ENCODE measurements around the gene SLC22A7.

- TF ChIP-seq GLIS3 (CRISPR knock-in tag; IDR thresholded peaks at IDR 0.05) (no peak), ZFP3 (CRISPR knock-in tag; IDR thresholded peaks at IDR 0.05) (no peak), RARB (CRISPR knock-in tag; IDR thresholded peaks at IDR 0.05) (no peak), PATZ1 (CRISPR knock-in tag; IDR thresholded peaks at IDR 0.05; ENCODE audit: borderline replicate concordance) (no peak)
- TF ChIP-seq, protein P1, sequence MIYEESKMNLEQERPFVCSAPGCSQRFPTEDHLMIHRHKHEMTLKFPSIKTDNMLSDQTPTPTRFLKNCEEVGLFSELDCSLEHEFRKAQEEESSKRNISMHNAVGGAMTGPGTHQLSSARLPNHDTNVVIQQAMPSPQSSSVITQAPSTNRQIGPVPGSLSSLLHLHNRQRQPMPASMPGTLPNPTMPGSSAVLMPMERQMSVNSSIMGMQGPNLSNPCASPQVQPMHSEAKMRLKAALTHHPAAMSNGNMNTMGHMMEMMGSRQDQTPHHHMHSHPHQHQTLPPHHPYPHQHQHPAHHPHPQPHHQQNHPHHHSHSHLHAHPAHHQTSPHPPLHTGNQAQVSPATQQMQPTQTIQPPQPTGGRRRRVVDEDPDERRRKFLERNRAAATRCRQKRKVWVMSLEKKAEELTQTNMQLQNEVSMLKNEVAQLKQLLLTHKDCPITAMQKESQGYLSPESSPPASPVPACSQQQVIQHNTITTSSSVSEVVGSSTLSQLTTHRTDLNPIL (CRISPR knock-in tag; IDR thresholded peaks at IDR 0.05; ENCODE audit: low read depth), result no peak
These were observed 49.4 kb downstream of the SLC22A7 start for GRCh38 chr6:43347444-43347843.

Measured in SK-N-SH treated with all-trans-retinoic acid at 6 μM for 48 hours (cell line).